HG03025 (cell line): Measurements from ENCODE around the gene LMAN1L.

Experiments
- ATAC-seq: cut with Tn5 transposase; IDR thresholded peaks from one replicate; pipeline ENCODE4 v1.9.1; 2021; ENCODE audit warnings: mild to moderate bottlenecking, moderate library complexity; ENCODE audit not compliant: unreplicated experiment, low FRiP score

Gene LMAN1L

DNA sequence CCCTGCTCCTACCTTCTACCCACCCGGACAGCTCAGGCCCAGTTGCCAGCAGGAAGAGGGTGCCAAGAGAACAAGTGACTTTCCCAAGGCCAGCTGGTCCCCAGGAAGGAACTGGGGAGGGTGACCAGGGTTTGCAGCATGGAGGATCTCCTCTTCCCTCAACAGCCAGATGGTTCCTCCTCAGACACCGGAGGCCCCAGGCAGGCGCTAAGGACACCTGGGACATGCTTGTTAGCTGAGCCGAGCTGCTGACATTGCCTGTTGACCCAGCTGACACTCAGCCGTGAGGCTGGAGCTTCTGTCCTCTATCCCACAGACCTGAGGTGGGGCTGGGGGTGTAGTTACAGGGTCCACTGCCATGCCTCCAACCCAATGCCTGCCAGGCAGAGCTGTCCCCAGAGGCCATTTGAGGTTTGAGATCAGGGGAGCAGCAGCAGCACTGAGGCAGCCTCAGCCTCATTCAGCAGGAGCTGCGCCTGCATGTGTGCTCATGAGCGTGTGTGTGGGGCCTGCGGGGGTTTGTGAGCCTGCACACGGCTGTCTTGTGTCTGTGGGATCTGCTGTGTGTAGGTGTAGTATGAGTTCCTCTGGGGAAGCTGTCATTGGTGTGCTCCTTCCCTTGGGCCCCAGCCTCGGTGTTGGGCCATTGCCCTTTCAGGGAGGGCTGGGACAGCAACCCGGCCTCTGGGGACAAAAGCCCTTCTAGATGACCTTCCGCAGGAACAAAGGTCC lies 20.9 kb downstream of the LMAN1L start:
- no peak for ATAC-seq

DNA sequence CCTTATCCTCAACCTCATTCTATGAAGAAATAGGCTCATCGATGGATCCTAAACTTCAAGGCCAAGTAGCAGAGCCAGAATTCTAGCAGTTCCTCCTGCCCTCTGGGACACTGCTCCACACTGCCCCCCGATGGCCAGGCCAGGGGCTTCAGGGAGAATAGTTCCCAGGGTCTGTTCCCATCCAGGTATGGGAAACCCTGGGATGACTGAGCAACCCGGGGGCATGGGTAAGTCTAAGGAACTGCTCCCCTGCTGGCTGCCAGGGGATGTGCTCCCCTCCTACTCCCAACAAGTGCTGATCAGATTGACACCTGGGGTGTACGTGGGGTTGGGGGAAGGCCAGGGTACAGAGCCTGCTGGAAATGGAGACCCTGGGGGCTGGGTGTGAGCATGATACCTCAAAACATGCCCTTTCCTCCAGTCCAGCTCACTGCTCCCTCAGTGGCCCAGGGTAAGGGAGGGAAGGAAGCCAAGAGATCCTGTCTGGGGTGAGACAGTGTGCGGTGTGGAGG lies 22.7 kb downstream of the LMAN1L start:
- ATAC-seq = no peak

DNA sequence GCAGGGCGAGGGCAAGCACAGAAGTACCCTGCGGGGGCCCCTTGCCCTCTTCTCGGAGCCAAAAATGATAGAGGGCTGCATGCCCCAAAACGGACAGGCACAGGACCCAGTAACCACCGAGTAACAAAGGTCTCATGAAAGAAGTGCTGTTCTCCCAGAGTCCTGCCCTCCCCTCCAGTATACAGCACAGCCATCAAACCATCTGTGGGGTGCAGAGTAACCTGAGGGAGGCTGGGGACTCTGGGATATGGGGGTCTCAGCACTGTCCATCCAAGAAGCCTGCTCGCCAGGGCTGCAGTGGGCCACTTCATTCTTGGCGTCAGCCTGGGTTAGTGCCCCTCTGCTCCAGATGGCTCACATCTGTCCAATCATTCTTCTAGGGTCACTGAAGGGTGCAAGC lies 24.2 kb downstream of the LMAN1L start:
- no peak for ATAC-seq

DNA sequence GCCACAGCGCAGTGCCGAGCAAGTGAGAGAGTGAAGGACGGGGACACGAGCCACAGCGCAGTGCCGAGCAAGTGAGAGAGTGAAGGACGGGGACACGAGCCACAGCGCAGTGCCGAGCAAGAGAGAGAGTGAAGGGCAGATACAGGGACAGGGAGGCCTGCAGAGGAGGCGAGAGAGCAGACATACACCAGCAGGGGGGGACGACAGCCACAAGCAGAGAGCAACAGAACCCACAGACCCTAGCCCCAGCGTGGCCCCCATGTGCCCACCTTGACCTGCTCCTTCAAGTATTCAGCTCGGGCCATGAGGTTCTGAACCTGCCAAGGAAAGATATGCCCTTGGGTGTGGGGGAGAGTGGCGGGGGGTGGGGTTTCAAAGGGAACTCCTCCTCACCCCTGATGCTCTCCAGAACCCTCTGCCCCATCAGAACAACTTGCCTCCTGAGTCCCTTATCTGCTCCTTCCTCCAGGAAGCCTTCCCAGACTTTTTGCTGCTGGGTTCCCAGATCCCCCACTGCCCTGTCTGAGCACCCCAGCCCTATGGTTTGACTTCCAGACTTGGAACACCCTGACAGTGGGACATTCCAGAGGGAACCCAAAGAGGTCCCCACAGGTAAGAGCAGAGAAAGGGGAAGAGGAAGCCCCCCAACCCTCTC lies 25.0 kb downstream of the LMAN1L start:
- ATAC-seq = no peak

DNA sequence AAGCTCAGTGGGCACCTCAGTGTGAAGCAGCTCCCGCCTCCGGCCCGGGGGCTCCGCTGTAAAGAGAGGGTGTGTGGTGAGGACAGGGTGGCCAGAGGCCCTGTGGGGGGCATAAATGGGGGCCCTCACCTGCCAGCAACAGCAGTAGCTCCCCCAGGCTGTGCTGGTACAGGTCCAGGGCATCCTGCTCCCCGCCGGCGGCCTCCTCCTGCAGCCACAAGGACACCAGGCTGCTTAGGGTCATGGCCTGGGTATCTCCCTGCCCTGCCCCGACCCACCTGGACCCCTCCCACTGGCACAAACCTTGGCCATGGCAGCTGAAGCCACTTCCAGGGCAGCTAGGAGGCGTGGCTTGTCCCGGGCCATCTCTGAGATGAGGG lies 25.5 kb downstream of the LMAN1L start:
- ATAC-seq = no peak

DNA sequence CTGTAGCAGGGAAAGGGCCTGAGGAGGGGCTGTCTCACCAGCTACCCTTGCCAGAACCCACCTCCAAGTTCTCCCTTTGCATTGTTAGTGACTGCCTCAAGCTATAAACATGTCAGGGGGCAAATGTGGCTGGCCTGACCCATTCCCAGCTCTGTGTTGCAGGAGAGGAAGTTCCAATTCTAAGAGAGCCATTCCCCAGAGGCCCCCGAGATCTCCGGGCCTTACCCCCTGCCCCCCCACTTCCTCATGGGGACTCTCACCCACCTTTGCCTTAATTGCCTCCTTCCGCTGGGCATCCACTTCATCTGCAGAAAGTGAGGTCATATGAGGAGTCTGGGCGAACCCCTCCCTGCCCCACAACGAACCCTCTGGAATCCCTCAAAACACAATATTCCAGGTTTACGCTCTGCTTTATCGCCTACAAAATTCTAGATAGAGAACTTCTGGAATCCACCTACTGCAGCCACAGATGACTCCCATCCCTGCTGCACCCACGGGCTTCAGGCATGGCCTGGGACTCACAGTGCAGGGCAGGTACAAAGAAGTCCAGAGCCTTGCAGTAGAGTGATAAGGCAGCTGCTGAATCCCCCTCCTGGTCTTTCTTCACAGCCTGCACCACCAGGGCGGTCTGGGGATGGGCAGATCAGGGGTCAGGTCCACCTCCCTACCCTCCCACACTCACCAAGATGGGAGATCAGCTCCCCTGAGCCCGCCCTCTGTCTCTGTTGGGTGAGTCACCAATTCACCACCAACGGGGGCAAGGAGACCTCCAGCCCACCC lies 26.3 kb downstream of the LMAN1L start:
- ATAC-seq = no peak

DNA sequence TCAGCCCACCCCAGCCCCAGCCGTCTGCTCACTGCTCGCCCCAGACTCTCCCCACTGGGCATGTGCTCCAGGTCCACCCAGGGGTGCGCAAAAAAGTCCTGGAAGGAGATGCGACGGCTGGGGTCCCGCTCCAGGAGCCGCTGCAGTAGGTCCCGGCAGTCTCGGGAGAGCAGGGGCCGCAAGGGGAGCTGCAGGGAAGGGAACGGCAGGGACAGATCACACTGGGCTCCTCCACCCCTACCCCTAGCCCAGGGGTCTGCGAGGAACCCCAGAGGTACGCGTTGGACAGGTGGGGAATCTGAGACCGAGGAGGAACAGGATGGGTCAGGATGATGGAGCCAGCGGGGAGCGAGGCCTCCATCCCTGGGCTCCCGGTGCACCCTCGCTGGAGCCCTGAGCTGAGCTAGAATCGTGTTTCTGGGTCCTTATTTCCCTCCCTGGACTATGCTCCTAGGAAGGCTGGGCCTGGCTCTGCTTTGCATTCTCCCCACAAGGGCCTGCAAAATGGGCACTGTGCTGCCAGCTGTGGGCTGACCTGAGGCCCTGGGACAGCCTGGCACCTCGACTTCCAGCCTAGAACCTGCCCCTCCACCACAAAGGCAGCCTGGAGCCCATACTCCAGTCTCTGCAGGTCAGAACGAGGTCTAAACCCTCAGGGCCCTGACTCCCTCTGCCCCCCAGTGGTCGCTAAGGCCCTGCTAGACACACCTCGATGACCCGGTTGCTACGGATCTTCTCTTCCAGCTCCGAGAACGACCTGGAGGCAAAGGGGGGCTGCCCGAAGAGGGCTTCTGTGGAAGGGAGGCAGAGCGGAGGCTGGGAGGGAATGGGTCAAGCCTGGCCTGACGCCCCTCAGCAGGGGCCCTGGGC lies 27.1 kb downstream of the LMAN1L start:
- no peak for ATAC-seq

DNA sequence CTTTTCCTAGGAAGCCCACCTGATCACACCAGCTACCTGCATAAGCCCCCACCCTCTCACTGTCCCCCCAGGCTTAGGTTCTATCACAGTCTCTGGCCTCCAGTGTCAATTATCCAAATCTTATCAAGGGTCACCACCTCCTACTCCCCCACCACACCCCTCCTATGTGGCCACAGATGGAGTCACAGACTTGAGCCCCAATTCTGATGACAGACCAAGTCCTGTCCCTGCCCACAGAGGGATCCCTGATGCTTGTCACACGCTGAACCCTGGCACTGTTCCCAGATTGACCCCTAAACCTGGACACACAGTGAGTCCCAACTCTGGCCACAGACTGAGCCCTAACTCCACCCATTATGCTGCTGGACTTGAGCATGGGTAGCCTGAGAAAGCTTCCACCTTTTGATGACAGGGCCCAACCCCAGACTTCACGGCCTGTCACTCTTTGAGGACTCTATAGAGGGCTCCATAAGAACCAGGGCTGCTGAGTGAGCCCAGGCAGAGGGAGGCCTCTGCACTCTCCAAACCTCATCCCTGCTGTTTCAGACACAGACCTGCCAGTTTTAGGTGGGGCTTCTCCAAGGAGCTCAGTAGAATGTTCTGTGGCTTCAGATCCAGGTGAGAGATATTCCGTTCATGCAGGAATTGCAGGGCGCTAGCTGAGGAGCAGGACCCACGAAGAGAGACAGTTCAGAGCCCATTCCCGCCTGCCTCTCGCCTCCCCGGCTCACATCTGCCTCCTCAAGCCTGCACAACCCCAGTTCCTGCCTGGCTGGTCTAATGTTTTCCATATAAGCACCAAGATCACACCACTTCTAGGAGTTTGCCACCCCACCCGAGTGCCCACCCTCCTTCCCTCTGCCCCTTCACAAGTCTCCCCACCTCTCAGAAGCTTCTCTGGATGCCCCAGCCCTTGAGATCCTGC lies 28.5 kb downstream of the LMAN1L start:
- no peak for ATAC-seq

DNA sequence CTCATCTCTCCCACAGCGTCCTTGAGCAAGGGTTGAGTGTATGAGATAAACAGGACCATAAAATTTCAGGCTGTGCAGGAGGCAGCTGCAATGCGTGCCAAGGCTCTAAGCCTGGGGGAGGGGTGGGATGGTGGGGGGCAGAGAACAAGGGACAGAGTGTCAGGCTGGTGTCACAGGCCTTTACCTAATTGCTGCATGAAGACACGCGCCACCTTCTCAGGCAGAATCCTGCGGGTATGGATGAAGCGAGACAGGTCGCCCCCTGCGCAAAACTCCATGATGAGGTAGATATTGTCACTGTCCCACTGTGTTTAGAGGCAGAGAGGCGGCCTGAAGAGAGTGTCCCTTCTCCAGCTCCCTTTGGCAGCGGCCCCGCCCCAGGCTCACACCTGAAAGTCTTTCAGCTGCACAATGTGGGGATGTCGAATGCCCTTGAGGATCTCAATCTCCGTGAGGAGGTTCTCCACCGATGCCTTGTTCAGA lies 29.3 kb downstream of the LMAN1L start:
- no peak for ATAC-seq

DNA sequence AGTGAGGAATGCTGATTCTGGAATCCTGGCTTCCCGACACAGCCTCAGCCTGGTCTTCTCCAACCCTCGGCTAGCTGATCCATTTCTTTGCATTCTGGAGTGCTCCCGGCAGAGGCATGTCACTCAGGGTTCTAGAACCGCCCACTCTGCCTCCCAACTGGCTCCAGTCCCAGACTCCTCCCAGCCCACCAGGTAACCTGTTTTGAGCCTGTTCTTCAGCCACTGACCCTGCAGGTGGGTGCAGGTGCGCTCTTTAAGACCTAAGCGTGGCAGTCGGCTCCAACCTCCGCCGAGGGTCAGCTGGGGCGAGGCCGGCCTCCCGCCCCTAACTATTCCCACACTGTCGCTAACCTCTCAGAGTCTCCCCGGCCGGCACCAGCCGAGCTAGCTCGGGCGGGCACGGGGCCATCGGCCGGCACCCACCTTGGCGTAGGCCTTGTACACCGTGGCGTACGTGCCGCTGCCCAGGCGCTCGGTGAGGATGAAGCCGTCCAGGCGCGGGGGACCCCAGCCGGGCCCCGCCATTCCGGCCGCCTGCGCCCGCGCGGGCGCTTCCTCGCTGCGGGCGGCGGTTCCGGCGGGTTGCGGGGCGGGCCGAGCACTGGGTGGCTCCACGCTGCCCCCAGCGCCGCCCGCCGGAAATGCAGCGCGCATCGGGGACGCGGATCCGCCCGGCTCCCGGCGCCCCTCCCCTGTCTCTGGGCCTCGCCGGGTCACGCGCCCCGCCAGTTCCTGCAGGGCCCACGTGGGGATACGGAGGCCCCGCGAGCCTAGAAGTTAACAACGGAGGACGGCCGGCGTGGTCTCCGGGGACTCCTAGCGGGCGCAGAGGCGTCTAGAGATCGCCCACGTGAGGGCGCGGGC lies 30.2 kb downstream of the LMAN1L start, which contains the start of gene ULK3:
Gene ULK3, minus strand, starts transcription at position 576 of the 864 bp plus-strand sequence. Its CDS starts 51 bp downstream, at position 525.
- peak; percentile 71 for ATAC-seq

DNA sequence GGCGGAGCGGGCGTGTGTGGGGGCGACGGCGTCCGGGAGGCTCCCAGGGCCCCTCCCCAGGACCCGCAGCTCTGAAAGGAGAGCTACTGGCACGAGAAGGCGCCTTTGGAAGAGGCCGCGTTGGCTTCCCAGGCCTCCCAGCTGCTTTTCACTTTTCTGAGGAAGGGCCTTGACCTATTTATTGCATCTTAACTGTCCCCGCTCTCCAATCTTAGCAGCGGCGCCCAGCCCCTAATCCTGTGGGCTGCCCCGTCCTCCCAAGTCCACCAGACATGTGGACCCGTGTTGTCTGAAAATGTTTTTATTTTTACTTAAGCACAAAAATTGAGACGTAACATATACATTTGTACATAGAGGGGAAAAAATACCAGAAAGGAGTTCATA lies 30.8 kb downstream of the LMAN1L start:
- ATAC-seq = peak; percentile 3

DNA sequence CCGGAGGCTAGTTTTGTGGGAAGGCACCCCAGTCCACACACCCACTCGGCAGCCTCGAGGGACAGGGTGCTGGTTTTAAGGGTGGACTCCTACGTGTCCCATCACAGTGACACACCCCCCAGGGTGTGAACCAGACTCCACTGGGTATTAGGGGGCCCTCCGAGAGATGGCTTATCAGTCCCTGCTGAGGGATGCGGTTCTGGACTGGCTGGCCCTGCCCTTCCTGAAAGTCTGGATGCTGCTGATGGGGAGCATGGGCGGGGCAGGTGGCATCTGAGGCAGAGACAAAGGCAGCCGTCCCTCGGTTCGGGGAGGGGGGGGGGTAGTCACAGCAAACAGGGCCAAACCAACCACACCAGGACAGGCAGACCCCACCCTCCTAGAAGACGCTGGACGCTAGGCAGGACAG lies 31.3 kb downstream of the LMAN1L start:
- no peak for ATAC-seq

DNA sequence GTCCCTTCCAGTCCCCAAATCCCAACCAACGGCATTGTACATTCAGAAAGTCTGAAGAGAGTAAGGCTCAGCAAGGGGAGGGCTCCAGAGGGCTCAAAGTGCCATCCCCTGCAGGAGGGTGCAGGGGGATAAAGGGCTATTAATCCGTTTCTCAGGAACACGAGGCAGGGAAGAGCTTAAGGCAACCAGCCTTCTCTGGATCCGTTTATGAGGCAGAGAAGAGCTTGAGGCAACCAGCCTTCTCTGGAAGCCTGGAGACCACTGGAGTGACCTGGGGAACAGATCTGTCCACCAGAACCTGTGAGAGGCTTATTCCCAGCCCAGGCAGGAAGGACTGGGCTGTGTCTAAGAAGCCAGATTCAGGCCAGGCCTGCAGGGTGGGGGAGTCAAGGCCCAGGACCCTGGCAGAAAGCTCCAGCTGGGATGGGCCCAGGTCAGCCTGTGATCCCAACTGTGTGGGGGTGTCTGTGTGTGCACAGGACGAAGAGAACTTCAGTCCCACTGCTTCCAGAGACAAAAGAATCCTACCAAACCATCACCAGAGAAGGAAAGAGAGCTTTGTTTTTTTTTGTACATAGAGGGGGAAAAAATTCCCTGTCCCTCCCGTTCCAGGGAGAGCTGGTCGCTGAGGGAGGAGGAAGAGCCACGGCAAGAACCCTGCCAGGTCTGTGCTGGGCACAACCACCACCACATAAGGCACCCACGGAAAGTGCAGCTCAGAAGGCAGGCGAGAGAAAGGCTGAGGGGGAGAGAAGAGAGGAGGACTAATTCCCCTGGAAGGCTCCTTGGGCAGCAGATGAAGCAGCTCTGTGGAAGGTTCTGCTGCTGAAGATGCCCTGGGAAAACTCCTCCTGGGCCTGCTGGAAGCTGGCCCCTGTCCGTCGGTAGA lies 31.9 kb downstream of the LMAN1L start:
- ATAC-seq = no peak

DNA sequence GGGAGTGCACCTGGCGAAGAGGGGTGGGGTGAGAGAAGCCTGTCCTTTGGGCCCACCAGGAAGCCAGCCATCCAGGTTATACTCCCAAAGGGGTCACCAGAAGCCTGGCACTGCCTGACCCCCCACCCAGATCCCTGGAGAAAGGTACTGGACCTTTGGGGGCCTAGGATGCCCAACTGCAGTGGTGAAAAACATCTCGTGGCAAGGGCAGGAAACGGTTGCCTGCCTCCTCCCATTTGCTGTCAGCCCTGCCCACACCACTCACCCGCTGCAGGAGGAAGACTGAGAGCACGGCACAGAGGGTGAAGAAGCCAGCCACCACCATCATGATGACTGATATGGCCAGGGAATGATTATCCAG lies 32.6 kb downstream of the LMAN1L start:
- no peak for ATAC-seq

DNA sequence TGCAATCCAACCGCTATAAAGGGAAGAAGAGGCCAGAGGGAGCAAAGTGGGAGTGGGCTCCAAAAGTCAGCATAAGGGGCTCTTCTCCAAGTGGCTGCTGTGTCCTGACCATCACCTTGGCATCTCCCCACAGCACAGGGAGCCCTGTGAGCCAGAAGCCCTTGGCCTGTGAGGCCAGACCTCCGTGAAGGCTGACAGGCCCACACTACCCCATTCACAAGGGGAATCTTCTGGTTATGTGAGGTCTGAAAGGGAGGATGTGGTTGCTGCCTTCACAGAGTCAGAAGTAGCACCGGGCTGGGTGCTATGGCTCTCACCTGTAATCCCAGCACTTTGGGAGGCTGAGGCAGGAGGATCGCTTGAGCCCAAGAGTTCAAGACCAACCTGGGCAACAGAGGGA lies 32.9 kb downstream of the LMAN1L start:
- no peak for ATAC-seq

DNA sequence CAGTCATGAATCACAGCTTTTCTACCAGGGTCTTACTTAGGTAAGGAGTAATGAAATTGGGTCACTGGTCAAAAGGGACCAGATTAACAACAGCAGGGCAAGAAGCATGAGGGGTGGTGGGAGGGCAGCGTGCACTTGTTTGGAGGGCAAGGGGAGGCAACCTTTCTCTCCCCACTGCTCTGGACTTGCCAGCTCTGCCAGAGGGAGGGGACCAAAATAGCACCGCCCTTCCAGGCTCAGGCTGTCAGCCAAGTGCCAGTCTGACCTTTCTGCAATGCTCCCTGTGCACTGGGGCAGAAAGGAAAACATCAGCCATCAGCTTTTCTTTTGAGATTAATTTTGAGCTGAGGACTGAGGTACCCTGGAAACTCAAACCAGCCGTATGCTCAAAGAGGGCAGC lies 34.8 kb downstream of the LMAN1L start:
- no peak for ATAC-seq

DNA sequence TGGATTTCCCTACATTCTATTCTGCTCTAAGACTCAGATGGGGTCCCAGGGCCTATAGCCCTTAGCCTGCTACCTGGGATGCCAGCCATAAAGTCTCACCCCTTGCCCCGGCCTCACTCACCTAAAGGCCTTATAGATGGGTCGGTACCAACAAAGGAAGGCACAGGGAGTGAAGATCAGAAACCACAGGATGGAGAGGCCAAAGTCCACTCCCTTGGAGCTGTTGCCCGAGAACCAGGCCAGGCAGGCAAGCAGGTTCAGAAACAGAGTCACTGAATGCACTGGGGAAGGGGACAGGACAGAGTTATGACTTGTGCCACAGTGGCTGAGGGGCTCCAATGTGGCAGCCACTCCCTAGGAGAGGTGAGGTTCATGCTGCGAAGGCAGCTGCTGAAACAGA lies 37.8 kb downstream of the LMAN1L start:
- no peak for ATAC-seq
